ENCODE data around the gene METRN. TPM values are rescaled to one million over a fixed set of nuclear protein-coding genes. Genes with fewer than 3 reads are reported as not detected.

Gene METRN
- total RNA-seq, 1 donor from 2014 or later, result 6.1 TPM

DNA sequence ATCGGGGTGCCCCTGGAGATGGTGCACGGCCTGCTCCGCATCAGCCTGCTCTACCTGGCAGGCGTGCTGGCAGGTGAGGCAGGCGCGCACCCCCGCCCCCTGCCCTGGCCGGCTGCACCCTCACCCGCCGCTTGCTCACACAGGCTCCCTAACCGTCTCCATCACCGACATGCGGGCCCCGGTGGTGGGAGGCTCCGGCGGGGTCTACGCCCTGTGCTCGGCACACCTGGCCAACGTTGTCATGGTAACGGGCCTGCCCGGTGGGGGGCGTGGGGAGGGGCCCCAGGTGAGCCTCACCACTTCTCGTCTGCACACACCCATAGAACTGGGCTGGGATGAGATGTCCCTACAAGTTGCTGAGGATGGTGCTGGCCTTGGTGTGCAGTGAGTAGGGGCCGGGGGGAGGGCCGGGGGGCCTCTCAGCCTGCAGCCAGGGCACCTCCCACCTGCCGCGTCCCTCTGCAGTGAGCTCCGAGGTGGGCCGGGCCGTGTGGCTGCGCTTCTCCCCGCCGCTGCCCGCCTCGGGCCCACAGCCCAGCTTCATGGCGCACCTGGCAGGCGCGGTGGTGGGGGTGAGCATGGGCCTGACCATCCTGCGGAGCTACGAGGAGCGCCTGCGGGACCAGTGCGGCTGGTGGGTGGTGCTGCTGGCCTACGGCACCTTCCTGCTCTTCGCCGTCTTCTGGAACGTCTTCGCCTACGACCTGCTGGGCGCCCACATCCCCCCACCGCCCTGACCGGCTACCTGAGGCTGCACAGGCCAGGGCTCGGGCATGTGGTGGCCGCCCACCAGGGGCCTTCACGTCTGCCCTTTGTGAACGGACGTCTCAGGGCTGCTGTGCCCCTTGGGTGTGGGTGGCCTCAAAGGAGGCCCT lies 37.4 kb upstream of the METRN start:
- intact Hi-C loops (cut with micrococcal nuclease), result no loop called here

DNA sequence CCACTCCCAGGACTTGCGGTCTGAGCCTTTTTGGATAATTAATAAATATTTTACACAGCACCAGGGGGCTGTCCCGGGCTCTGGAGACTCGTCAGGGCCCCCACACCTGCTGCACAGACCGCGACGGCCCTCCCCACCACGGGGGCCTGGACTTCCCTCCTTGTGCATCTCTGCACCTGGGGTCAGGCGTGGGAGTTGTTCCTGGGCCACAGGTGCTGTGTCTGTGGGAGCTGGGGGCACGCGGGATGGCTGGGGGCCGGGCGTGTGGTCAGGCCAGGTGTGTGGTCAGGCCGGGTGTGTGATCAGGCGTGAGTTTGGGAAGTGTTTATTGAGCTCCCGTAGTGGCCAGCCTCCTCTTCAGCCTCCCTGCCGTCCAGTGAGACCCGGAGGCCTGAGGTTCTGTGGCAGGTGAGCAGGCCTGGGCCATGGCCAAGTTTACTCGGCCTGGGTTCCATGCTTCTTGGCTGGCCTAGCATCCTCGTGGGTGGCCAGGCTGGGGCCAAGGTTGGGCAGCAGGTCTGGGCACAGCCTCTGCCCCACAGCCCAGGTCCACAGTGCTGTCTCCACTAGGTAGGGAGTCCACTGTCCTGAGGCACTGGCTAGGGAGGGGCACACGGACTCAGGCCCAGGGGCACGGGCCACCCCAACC lies 36.6 kb upstream of the METRN start:
- intact Hi-C loops (cut with micrococcal nuclease), result no loop called here

DNA sequence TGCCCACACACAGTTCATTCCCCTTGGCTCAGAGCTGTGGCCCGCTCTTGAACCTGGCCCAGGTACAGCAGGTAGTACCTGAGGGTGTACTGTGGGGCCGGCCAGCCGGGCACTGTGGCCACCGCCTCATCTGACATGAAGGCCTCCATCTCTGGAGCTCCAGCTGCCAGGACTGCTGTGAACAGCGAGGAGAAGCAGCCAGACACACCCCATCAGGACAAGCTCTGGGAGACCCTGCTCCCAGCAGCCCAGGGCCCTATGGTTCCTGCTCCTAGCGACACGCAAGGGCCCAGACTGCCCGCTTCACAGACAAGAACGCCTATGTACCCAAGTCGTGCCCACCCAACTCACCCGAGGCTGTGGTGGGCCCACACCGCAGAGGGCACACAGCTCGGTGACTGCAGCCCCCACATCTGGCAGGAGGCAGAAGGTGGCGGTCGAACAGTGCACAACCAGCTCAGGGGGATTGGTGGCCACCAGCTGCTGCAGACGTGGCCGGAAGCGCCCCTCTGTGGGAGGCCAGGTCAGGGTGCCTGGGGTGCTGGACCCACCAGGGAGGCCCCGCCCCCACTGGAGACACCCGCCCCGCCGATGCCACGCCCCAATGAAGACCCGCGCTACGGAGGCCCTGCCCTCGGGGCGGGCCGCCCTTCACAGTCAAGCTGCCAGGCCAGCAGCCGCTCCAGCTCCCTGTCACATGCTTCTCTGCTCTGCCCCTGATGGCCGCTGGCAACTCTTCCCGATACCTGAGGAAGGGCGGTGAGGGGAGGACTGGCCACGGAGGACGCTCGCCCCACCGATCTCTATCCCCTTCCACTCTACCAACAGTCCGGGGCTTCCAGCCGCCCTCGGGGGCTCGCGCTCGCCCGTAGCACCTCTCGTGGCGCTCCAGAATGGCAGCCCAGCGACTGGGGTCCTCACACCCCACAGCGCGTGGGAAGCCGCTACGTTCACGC lies 35.8 kb upstream of the METRN start:
- intact Hi-C loops (cut with micrococcal nuclease), result loop anchor here (1.0 kb wide), 4 partner anchors 11 to 43 kb away; partner anchors contain the start of genes METTL26, RHOT2 and WDR90

DNA sequence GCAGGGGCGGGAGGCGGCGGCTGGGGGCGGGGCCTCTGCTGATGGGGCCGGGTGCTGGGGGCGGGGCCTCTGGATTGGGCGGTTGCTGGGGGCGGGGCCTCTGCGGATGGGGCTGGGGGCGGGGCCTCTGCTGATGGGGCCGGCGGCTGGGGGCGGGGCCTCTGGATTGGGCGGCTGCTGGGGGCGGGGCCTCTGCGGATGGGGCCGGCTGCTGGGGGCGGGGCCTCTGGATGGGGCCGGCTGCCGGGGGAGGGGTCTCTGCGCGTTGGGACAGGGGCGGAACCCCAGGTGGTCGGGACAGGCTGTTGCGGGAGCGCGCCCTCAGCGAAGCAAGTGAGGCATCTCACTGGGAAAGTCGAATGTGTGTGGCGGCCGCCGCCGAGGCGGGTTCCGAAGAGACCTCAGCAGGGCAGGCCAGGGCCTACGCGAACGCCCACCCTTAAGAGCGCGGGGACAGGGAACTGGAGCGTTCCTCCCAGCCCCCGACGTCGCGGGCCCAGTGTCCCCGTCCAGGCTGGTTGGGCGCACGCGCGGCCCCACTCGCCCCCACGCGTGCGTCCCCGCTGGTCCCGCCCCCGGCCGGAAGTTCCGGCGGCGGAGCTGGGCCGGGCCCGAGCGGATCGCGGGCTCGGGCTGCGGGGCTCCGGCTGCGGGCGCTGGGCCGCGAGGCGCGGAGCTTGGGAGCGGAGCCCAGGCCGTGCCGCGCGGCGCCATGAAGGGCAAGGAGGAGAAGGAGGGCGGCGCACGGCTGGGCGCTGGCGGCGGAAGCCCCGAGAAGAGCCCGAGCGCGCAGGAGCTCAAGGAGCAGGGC lies 34.9 kb upstream of the METRN start, which contains the start of gene STUB1:
Gene STUB1 (plus strand): TSS at position 597 of the 811 bp plus-strand sequence. CDS start 116 bp downstream, at position 713.
- intact Hi-C loops (cut with micrococcal nuclease), result loop anchor here (1.0 to 5.0 kb wide), 6 partner anchors 12 to 153 kb away; partner anchors contain the start of genes CAPN15, CCDC78, HAGHL and METTL26

DNA sequence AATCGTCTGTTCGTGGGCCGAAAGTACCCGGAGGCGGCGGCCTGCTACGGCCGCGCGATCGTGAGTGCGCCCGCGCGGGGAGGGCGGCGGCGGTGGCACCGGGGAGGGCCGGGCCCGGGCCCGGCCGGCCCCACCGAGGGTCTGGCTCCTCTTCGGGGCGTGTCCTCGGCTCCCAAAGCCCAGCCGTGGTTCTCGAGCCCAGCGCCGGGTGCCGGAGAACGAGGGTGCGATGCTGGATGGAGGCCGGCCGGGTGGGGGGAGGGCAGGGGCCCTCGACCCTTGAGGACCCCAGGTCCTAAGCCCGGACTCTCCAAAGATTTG lies 34.3 kb upstream of the METRN start:
- intact Hi-C loops (cut with micrococcal nuclease), result loop anchor here (1.0 to 5.0 kb wide), 2 partner anchors 47 to 153 kb away; partner anchors contain the start of genes CAPN15, CCDC78 and HAGHL

DNA sequence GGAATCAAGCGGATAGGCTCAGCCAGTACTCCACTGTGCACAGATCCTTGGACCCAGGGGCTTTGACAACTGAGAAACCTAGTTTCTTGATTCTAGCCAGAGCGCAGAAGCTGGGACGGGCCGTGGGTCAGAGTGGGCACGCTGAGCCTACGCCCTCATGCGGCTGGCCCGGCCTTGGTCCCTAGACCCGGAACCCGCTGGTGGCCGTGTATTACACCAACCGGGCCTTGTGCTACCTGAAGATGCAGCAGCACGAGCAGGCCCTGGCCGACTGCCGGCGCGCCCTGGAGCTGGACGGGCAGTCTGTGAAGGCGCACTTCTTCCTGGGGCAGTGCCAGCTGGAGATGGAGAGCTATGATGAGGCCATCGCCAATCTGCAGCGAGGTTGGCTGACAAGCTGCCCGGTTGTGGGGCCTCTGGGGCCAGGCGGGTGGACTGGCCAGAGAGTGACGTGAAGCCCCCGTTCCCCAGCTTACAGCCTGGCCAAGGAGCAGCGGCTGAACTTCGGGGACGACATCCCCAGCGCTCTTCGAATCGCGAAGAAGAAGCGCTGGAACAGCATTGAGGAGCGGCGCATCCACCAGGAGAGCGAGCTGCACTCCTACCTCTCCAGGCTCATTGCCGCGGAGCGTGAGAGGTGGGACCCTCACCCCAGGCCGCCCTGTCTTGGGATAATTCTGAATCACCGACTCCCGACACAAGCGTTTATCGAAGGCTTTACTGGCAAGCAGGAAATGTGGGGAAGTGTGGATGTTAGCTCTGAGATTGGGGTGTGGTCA lies 33.8 kb upstream of the METRN start:
- intact Hi-C loops (cut with micrococcal nuclease), result loop anchor here (1.0 to 5.0 kb wide), 2 partner anchors 46 to 154 kb away; partner anchors contain the start of genes CAPN15, CCDC78 and HAGHL

DNA sequence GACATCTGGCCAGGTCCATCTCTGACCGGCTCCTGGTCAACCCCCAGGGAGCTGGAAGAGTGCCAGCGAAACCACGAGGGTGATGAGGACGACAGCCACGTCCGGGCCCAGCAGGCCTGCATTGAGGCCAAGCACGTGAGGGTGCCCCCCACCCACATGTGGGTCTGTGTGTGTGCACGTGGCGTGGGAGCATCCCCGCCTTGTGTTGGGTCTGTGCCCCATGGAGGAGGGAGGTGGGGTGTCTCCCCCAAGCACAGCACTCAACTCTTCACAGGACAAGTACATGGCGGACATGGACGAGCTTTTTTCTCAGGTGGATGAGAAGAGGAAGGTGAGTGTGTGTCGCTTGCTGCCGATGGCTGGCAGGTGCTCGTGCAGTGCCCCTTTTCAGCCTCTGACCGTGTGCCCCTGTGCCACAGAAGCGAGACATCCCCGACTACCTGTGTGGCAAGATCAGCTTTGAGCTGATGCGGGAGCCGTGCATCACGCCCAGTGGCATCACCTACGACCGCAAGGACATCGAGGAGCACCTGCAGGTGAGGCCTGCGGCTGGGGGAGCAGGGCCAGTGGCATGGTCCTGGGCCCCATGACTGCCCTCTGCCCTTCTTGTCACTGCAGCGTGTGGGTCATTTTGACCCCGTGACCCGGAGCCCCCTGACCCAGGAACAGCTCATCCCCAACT lies 33.0 kb upstream of the METRN start:
- intact Hi-C loops (cut with micrococcal nuclease), result loop anchor here (5.0 kb wide), 1 partner anchor 45 kb away; the partner anchor contains the start of genes CCDC78 and HAGHL

DNA sequence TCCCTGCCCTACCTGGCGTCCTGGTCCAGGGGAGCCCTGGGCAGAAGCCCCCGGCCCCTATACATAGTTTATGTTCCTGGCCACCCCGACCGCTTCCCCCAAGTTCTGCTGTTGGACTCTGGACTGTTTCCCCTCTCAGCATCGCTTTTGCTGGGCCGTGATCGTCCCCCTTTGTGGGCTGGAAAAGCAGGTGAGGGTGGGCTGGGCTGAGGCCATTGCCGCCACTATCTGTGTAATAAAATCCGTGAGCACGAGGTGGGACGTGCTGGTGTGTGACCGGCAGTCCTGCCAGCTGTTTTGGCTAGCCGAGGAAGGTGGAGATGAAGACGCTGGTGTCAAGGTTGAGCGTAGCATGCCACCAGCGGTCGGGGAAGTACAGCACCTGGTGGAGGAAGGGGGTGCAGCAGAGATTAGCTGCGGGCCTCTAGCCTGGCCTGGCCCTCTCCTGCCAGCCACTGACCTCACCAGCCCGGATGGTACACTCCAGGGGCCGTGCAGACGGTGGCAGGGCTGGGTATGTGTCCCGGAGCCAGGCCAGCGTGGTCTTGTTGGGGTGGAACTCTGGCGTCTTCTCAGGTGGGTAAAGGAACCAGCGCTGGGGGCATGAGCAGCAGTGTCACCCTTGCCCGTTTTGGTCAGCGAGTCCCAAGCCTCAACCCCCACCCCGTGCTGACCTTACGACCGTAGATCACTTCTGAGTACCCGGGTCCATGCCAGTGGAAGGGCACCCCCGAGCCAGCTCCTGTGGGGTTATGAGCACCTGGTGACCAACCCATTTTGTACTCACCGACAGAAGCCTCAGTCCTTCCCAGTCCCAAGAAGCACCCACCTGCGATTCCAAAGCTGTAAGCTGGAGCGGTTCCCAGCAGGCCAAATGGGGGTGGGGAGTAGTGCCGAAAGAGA lies 32.2 kb upstream of the METRN start:
- intact Hi-C loops (cut with micrococcal nuclease), result loop anchor here (5.0 kb wide), 1 partner anchor 45 kb away; the partner anchor contains the start of genes CCDC78 and HAGHL

DNA sequence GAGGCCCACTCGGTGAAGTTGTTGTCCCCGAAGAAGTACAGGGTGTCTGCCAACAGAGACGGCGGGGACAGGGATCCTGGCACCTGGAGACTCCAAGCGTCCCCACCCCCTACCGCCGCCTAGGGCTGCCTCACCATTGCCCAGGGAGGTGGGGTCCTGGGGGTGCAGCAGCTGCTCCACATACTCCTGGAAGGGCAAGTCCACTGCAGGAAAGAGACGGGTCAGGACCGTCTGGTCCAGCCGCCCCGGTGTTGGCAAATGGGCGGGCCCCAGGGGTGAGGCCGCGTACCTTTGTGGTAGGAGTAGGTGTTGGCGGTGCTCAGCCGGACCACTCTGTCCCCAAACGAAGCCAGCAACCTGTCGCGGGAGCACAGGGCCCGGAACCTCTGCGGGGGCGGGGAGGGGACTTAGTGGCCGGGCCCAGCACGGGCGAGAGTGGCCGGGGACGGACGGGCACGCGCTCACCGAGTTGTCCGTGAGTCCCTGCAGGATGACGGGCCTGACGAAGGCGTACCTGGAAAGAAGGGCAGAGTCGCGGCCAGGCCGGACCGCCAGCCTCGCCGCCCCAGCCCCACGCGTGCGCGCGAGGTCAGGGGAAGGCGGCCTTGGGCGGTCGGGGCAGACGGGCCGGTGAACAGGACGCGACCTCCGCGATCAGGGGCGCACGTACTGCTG lies 31.4 kb upstream of the METRN start:
- intact Hi-C loops (cut with micrococcal nuclease), result loop anchor here (1.0 to 5.0 kb wide), 7 partner anchors 12 to 331 kb away; partner anchors contain the start of genes AXIN1, CAPN15, CCDC78 and HAGHL

DNA sequence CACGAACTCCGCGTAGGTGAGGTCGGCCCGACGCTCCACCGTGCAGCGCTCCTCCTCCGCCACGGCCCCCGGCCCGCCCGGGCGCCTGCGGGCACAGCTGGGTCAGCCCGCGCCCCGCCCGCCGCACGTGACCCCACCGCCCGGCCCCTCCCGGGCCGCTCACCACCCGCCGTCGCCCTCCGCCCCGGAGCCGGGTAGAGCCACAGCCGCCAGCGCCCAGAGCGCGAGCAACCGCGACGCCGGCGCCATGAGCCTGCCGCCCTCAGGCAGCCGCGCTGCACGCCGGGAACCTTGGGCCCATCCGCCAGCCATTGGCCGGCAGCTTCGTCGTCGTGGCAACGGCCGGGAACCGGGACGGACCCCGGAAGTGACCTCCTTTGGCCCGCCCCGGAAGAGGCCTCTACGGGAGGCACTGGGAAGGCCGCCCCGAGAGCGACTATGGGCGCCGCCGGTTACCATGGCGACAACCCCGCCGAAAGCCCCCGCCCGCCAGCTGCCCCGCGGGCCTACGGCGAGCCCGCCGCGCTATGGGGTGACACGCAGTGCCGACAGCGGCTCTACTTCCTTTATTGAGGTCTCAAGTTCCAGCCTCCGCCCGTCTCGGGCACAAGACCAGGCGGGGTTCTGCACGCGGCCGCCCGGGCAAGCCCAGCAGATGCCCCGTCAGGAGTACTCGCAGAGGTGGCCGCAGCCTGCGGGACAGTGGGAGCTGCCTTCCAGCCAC lies 30.7 kb upstream of the METRN start, which contains the start of gene JMJD8:
Gene JMJD8 (minus strand): TSS at position 264 of the 724 bp plus-strand sequence. CDS start 15 bp downstream, at position 249.
- intact Hi-C loops (cut with micrococcal nuclease), result loop anchor here (1.0 to 5.0 kb wide), 7 partner anchors 11 to 332 kb away; partner anchors contain the start of genes AXIN1, CAPN15, CCDC78 and HAGHL

DNA sequence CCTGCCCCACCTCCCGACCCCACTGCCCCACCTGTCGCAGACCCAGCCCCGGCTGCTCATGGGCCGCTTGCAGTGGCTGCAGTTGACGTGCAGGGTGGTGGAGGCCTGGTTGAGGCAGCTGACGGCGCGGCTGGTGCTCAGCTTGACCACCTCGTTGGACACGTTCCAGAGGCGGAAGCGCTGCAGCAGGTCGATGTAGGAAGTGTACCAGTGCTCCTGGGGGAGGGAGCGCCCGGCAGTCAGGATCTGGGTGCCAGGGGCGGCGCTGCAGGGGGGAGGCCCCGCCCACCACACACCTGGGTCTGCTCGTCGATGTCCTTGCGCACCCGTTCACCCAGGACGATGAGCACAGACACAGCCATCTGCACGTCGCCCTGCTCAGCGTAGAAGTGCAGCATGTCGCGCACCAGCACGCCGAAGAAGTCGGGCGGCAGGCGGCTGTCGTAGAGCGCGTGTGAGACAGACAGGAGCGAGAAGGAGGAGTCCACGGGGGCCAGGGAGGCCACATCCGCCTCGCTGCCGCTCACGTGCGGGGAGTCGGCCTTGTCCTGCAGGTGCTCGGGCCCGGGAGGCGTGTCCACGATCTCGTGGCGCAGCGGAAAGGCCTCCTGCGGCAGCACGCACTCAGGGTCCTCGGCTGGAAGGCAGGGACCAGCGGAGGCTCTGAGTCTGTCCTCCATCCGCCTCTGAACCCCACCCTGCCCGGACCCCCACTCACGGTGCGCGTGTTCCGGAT lies 29.8 kb upstream of the METRN start:
- intact Hi-C loops (cut with micrococcal nuclease), result loop anchor here (1.0 to 5.0 kb wide), 7 partner anchors 10 to 333 kb away; partner anchors contain the start of genes AXIN1, CAPN15, CCDC78 and HAGHL

DNA sequence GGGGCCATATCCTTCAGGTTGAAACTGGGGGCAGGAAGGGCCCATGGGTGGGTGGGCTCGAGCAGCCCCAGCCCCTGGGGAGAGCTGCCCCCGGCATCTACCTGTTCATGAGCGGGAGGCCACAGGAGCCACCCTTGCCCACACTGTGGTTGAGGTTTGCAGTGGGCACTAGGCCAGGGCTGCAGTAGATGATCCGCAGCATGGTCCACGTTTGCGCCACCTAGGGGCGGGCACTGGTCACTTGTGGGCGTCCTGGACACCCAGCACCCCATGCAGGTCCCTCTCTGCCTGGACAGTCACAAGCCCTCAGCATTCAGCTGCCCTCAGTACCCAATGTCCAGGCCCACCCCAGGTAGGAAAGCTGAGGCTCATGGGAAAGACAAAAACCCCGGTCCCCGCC lies 29.0 kb upstream of the METRN start:
- intact Hi-C loops (cut with micrococcal nuclease), result loop anchor here (2.0 kb wide), 1 partner anchor 97 kb away; no protein-coding TSS in a partner anchor

DNA sequence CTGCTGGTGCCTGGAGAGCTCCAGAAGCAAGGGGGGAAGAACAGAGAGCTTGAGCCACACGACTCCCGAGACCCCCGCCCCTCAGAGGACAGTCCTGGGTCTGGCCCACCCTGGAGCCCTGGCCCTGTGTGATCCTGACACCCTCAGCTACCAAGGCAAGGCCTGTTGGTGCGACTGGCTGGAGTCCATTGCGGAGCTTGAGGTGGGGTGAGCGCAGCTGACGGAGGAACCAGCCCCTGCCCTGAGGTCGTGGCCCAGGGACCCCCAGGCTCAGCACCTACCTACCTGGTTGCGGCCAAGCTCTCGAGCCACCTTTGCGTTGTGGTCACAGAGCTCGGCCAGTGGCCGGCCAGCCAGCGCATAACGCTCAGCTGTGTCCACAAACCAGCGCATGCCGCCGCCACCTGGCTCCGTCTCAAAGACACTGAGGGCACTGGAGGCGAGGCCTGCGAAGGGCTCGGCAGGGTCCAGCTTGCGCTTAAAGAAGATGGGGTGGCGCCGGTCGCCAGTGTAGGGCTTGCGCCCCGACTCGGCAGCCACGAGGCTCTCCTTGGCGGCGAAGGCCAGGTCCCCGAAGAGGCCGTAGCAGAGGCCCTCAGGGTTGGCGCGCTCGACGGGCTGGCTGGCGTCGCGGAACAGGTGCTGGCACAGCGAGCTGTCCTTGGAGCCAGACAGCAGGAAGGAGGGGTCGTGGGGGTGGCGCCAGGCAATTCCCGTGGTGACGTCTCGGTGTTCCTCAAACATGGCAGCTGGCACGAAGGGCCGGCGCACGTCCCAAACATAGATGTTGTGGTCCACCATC lies 28.3 kb upstream of the METRN start:
- intact Hi-C loops (cut with micrococcal nuclease), result no loop called here

DNA sequence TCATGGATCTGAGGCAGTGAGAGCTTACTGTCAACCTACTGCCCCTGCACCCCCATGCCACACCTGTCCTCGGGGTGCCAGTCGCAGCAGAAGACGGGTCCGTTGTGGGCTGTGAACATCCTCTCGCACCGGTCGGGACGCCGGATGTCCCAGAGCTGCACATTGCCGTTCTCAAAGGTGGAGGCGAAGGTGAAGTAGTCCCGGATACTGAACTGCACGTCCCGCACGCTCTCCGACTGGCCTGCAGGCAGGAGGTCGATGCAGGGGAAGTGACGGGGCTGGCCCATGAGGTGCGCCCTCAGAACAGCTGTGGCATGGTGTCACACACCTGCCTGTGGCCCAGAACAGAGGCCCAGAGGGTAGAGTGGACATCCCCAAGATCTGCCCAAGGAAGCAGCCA lies 27.4 kb upstream of the METRN start:
- intact Hi-C loops (cut with micrococcal nuclease), result no loop called here

Data from T-helper 1 cell treated with Interleukin-12 subunit alpha and Interleukin-12 subunit beta and Interleukin-4 antibody, amounts not matched to agents 30 ng/mL and 1 ng/mL, for 36 hours (primary cell).